Right cardiac atrium (tissue), 5 donors: Measurements from ENCODE around the gene CFAP92. TPM values are rescaled to one million over a fixed set of nuclear protein-coding genes. Genes with fewer than 3 reads are reported as not detected.

Experiments used
- ATAC-seq, 2 donors: fragments of 200-7000 bp; cut with Tn5 transposase; one replicate each; pipeline versions ENCODE4 v1.8.0 to v1.9.1; 2020; ENCODE audit warnings: moderate library complexity in 2 of 2, mild to moderate bottlenecking in 1 of 2
- DNase-seq, 3 donors: peaks; one replicate each; pipeline ENCODE4 v3.0.0-alpha.2; 2020
- H3K27ac ChIP-seq: one replicate; pipeline ENCODE4 v1.5.1; 2013; ENCODE audit warnings: mild to moderate bottlenecking, low read length, control low read depth, moderate library complexity
- H3K27me3 ChIP-seq: one replicate; pipeline ENCODE4 v1.6.1; 2013; ENCODE audit not compliant: control insufficient read depth, insufficient read depth
- H3K4me1 ChIP-seq: one replicate; pipeline ENCODE4 v1.6.1; 2013; ENCODE audit warnings: low read length; ENCODE audit not compliant: control insufficient read depth, insufficient read depth
- H3K4me3 ChIP-seq: one replicate; pipeline ENCODE4 v1.5.1; 2013; ENCODE audit warnings: low read length, control low read depth
- H3K9me3 ChIP-seq: one replicate; pipeline ENCODE4 v1.6.1; 2013; ENCODE audit warnings: low read length; ENCODE audit not compliant: control insufficient read depth
- WGBS: extraction: QIAGEN DNeasy Blood & Tissue Kit; methylation state at CpG from one replicate; pipeline ENCODE4 v1.1.7; 2013; 5-methylcytosine and 5-hydroxymethylcytosine counted together
- intact Hi-C, 4 donors: fragments of 100-400 bp; cut with DNase I; formaldehyde crosslinking; loops; one replicate each; pipeline versions ENCODE4 v1.11.0 to v1.14.0; 2022 to 2023
- polyA plus RNA-seq: library from polyadenylated mRNA; stranded (reverse); fragments of 200-250 nt; gene quantifications from one replicate; pipeline ENCODE4 v1.2.3, GENCODE V29; 2013
- total RNA-seq, 4 donors: library from RNA; stranded (reverse); fragmentation: NEBNext Ultra II Directional; extraction: Animal tissue kit (Norgen Biotek cat#: 25700); gene quantifications; one replicate each; pipeline ENCODE4 v1.2.1, GENCODE V29; 2021
- donor health status: healthy with polysubstance abuse.
- donor health status: DM: no; HTN: yes; CAD: no.
- donor health status: DM: no; HTN: no; CAD: no.
- donor health status: DM: no; HTN: yes; CAD: no; lungs with severe emphysema.
- donor health status: DM: yes; HTN: yes; CAD: no.

Gene CFAP92
- total and polyA plus RNA-seq, 5 donors: 0.06 to 1.0 (median 0.63) TPM

DNA sequence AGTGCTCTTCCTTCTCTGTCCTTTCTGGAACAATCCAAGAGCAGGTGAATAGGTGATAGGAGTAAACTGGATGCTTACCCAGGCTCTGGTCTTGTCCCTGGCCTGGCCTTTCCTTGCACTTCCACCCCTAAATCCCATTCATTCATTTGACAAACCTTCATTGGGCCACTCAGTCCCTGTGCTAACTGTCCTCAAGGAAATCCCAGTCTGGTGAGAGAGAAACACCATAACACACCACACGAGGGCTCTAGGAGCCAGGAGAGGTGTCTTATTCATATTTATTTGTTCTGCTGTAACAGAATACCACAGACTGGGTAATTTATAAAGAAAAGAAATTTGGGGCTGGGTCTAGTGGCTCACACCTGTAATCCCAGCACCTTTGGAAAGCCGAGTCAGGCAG is 30.0 kb upstream of the CFAP92 start:
- Histone ChIP-seq H3K27ac (no peak overlapping the region), H3K4me1 (peaks cover 2% of the 10 kb centered on the region), H3K4me3 (no peak overlapping the region), H3K9me3 (no peaks in the 10 kb centered on the region), H3K27me3 (no peaks in the 10 kb centered on the region)
- intact Hi-C loops: no loop called here
- 83% methylated on average over 2 of the region's 2 CpGs for WGBS
- ATAC-seq (no peak), DNase-seq (no peak)

DNA sequence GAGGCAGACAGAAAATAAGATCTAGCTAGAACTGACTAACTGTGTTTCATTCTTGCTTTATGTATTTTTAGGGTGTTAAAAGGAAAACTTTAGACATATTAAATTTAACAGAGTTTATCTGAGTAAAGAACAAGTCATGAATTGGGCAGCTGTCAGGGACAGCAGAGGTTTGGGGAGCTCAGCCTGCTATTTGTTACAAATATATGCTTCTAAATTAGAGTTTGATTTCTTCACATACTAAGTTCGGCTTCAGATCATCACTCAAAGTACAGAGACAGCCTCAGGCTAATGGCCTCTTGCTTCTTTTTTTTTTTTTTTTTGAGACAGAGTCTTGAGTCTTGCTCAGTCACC is 29.1 kb upstream of the CFAP92 start:
- no peak overlapping the region for H3K27ac ChIP-seq
- peaks cover 2% of the 10 kb centered on the region for H3K4me1 ChIP-seq
- DNase-seq (no peak), ATAC-seq (no peak)
- WGBS: 65% methylated on average over 1 of the region's 1 CpG
- no peak overlapping the region for H3K4me3 ChIP-seq
- intact Hi-C loops: no loop called here
- no peaks in the 10 kb centered on the region for H3K27me3 ChIP-seq
- no peaks in the 10 kb centered on the region for H3K9me3 ChIP-seq

DNA sequence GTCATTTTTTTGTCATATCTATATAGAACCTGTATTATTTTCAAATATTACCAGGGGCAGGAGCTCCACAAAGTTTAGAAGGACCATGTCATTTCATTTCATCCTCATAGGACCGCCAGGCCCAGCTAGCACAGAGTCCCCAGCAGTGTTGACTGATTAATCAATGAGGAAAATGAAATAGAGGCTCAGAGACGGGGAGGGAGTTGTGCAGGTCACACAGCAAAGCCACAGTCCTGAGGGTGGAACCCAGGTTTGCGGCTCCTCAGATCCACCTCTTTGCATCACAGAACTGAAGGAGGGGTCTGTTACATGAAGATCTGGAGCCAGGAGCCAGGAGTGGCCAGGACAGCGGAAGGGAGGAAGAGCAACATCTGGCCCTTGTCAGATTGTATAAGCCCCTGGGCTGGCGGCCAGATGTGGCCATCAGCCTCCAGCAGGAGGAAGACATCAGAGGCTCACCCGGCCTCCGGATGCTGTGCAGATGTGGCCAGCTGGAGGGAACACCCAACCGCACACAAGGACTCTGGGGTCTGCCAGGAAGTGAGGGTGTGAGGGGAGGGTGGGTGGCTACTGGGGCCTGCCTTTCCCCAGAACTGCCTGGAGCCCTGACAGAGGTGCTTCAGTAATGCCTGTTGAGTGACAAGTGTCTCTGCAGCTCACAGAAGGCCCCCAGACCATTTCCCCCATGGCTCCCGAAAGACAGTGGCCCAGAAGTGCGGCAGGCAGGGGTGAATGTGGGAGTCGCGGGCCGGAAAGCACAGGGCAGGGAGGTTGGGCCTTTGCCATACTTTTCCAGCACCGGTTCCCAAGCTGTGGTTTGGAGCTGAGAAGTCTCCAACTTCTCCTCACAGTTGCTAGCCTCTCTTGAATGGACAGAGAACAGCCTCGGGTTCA is 28.5 kb upstream of the CFAP92 start:
- ATAC-seq (peak; percentile 48 to 65), DNase-seq (peak; percentile 84 to 90 (median 89))
- intact Hi-C loops: no loop called here
- no peak overlapping the region for H3K4me3 ChIP-seq
- no peaks in the 10 kb centered on the region for H3K9me3 ChIP-seq
- 43% methylated on average over 15 of the region's 15 CpGs for WGBS
- no peak overlapping the region for H3K27ac ChIP-seq
- no peaks in the 10 kb centered on the region for H3K27me3 ChIP-seq
- peaks cover 2% of the 10 kb centered on the region for H3K4me1 ChIP-seq

DNA sequence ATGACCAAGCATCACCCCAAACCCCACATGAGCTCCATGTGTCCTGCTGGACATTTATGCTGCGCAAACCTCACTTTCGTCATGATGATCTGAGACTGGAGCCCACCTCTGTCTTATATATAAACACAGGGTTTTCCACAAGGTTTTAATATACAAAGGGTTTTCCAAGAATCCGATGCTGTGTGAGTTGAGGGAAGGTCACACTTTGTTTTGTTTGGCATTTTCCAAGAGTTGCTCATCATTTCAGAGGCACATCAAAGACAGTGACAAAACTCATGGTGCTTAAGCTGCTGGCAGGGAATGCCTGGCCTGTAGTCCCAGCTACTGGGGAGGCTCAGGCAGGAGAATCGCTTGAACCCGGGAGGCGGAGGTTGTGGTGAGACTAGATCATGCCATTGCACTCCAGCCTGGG is 27.3 kb upstream of the CFAP92 start:
- Histone ChIP-seq H3K27ac (no peak overlapping the region), H3K27me3 (no peaks in the 10 kb centered on the region), H3K9me3 (no peaks in the 10 kb centered on the region), H3K4me1 (peaks cover 4% of the 10 kb centered on the region), H3K4me3 (no peak overlapping the region)
- ATAC-seq (no peak), DNase-seq (no peak)
- WGBS: 73% methylated on average over 6 of the region's 6 CpGs
- intact Hi-C loops: no loop called here

DNA sequence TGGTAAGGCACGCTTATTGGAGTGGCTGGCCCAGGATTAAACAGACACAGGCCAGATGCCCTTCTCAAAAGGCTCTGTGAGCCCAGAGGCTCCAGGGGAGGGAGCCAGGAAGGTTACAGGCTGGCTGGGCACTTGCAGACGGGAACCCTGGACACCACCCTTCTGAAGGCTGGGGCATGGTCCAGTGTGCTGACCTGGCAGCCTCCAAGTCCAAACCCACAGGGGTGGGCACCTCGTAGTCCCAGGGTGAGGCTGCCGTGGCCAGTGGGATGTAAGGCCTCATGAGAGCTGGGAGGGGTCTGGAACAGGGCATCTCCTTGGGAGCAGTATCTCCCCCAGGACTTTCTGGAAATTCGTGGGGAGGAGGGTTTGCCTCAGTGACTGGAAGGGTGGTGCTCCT is 26.8 kb upstream of the CFAP92 start:
- no peak for ATAC-seq
- H3K4me1 ChIP-seq: peaks cover 6% of the 10 kb centered on the region
- intact Hi-C loops: no loop called here
- no peak overlapping the region for H3K27ac ChIP-seq
- H3K4me3 ChIP-seq: no peak overlapping the region
- H3K27me3 ChIP-seq: no peaks in the 10 kb centered on the region
- no peaks in the 10 kb centered on the region for H3K9me3 ChIP-seq
- DNase-seq: no peak
- 80% methylated on average over 5 of the region's 5 CpGs for WGBS

DNA sequence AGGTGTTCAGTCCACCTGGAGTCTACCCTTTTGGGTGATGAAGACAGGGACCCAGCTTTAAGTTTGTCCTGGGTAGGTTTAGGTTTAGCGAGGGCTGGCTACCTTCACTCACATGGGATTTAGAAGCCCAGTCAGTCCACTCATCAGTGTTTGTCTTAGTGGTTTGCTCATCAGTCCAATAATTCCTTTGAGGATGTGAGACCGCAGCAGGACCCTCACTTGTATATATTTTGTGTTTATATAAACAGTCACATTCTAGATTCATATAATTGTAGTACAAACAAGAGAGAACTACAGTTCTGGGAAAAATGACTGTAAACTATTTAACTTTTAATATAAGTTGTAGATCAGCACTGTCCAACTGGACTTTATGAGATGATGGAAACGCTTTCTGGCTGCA is 25.4 kb upstream of the CFAP92 start:
- Histone ChIP-seq H3K9me3 (no peaks in the 10 kb centered on the region), H3K4me3 (no peak overlapping the region), H3K27me3 (no peaks in the 10 kb centered on the region), H3K4me1 (peaks cover 11% of the 10 kb centered on the region), H3K27ac (no peak overlapping the region)
- DNase-seq (no peak), ATAC-seq (no peak)
- WGBS: 94% methylated on average over 3 of the region's 3 CpGs
- intact Hi-C loops: no loop called here

DNA sequence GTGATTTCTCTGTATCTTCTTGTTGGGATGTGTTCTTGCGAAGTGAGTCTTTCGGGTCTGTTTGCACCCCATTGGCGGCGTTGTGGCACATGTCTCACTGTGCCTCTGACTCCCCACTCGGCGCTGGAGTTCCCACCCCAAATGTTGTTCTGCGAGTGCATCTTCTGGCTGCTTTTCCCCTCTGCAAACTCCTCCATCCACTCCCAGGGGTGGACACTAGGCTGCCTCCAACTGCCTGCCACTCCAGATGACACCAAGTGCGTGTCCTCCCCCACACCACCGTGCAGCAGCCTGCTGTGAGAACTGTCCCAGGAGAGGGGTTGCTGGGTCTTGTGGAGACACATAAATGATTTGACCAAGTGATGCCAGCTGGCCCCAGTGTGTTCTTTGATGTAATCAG is 24.9 kb upstream of the CFAP92 start:
- ATAC-seq: no peak
- Histone ChIP-seq H3K27me3 (no peaks in the 10 kb centered on the region), H3K27ac (no peak overlapping the region), H3K9me3 (no peaks in the 10 kb centered on the region), H3K4me3 (no peak overlapping the region), H3K4me1 (peaks cover 11% of the 10 kb centered on the region)
- intact Hi-C loops: no loop called here
- WGBS: 80% methylated on average over 9 of the region's 9 CpGs
- no peak for DNase-seq

DNA sequence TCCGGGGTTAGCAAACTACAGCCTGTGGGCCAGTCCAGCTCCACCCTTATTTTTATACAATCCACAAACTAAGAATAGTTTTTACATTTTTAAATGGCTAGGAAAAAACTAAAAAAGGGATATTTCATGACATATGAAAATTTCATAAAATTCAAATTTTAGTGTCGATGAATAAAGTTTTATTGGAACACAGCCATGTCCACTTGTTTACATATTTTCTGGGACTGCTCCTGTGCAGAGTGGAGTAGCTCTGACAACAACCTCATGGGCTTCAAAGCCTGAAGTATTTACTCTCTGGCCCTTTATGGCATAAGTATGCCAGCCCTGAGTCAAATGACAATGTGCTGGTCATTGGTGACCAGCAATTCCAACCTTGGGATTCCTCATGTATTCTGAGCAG is 24.4 kb upstream of the CFAP92 start:
- ATAC-seq (no peak), DNase-seq (no peak)
- intact Hi-C loops: no loop called here
- Histone ChIP-seq H3K4me3 (no peak overlapping the region), H3K4me1 (peaks cover 13% of the 10 kb centered on the region), H3K27ac (no peak overlapping the region), H3K27me3 (no peaks in the 10 kb centered on the region), H3K9me3 (no peaks in the 10 kb centered on the region)
- WGBS: 71% methylated on average over 2 of the region's 2 CpGs

DNA sequence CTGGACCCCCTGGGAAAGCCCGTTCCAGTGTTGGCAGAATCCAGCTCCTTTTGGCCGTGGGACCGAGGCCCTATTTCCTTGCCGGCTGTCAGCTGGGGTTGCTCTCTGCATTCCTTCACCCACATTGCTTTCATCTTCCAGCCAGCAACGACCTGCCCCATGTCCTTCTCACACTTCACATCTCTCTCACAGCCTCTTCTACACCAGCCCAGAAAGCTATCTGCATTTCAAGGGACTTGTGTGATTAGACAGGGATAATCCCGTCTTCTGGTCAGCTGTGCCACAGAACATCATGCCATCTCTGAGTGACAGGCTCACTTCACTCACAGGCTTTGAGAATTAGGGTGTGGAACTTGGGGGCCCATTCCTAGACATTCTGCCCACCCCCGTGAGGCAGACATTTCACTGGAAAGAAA is 23.6 kb upstream of the CFAP92 start:
- ATAC-seq: no peak
- Histone ChIP-seq H3K27me3 (no peaks in the 10 kb centered on the region), H3K27ac (peak overlapping the region; percentile 75), H3K4me3 (no peak overlapping the region), H3K4me1 (peaks cover 13% of the 10 kb centered on the region), H3K9me3 (no peaks in the 10 kb centered on the region)
- DNase-seq: no peak
- 27% methylated on average over 7 of the region's 7 CpGs for WGBS
- intact Hi-C loops: no loop called here

DNA sequence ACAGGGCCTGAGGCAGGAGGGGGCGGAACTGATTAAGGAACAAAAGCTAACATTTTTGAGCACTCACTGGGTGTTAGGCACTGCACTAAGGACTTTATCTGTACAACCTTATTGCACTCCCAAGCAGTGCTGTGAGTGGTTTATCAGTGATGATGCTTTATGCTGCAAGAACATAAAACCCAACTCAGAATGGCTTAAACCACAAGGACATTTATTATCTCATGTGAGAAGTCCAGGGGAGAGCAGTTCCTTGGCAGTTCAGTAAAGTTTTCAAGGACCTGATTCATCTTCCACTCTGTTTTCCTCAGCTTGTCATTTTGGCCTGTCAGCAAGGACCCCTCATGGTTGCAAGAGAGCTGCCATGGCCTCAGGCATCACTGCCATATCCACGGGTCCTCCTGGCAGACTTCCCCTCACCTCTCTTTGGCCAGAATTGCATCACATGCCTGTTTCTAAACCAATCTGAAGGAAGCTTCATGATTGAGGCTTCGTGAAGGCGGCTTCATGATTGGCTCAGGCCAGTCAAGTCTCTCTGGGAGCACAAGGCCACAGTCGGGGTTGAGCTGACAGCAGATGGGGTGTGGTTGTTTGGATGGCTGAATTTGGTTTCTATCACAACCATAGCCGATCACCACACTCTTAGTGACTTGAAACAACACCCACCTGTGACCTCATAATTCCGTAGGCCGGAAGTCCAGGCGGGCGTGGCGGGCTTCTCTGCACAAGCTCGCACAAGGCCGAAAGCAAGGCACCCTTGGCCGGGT is 23.0 kb upstream of the CFAP92 start:
- Histone ChIP-seq H3K4me1 (peaks cover 13% of the 10 kb centered on the region), H3K9me3 (no peaks in the 10 kb centered on the region), H3K27me3 (no peaks in the 10 kb centered on the region), H3K4me3 (no peak overlapping the region), H3K27ac (peak overlapping the region; percentile 79)
- peak; percentile 54 to 75 for ATAC-seq
- WGBS: 54% methylated on average over 14 of the region's 14 CpGs
- intact Hi-C loops: no loop called here
- peak; percentile 76 to 85 (median 84) for DNase-seq

DNA sequence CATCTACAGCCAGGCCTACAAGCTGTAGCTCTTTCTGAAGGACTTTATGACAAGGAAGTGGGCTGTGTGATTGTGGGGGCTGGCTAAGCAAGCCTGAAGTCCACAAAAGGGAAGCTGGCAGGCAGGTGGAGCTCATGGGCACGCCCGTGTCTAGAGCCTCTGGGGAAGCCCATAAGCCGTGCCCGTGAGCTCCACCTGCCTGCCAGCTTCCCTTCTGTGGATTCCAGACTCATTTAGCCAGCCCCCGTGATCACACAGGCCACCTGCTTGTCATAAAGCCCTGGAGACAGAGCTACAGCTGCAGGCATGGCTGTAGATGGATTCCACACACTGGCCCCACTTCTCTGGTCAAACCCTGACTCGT is 22.5 kb upstream of the CFAP92 start:
- ATAC-seq (no peak), DNase-seq (peak in 1 of 3 donors; percentile 64)
- Histone ChIP-seq H3K9me3 (no peaks in the 10 kb centered on the region), H3K27ac (peak overlapping the region; percentile 79), H3K4me3 (no peak overlapping the region), H3K4me1 (peaks cover 13% of the 10 kb centered on the region), H3K27me3 (no peaks in the 10 kb centered on the region)
- intact Hi-C loops: no loop called here
- WGBS: 52% methylated on average over 6 of the region's 6 CpGs
